ENCODE measurements around the gene HOXD10. TPM values are rescaled to one million over a fixed set of nuclear protein-coding genes. Genes with fewer than 3 reads are reported as not detected.

HOXD10 gene
- total and polyA plus RNA-seq, 2 experiments from 2014 or later, result not detected

- no peaks in the 10 kb centered on the region; the same call in 2 of the 3 replicates for H3K36me3 Mint-ChIP-seq (ENCODE audit: low read depth)
- no peaks in the 10 kb centered on the region for H3K9me2 ChIP-seq (ENCODE audit: insufficient read depth)
- H3K4me1 ChIP-seq (ENCODE audit: insufficient read depth), result peaks cover 44% of the 10 kb centered on the region
- peaks cover 5% of the 10 kb centered on the region; the same call in 1 of the 3 replicates for H3K9me3 Mint-ChIP-seq
- ATAC-seq, result no peak
- peaks cover 63% of the 10 kb centered on the region for H4K20me1 ChIP-seq (replicated peaks; ENCODE audit: insufficient read depth)
- H3K27me3 ChIP-seq (ENCODE audit: insufficient read depth), result peaks cover 100% of the 10 kb centered on the region
- peaks cover 61% of the 10 kb centered on the region for H3F3A ChIP-seq (replicated peaks; ENCODE audit: low read depth)
- H2AFZ ChIP-seq, result no peak overlapping the region
- no peak overlapping the region for H3K27ac ChIP-seq (ENCODE audit: low read depth)
- H3K27ac Mint-ChIP-seq, result no peak overlapping the region
- H3K4me2 ChIP-seq, result no peak overlapping the region
- H3K4me1 Mint-ChIP-seq, result peaks cover 28% of the 10 kb centered on the region
- no peak overlapping the region for H3K4me3 Mint-ChIP-seq
- no peaks in the 10 kb centered on the region for H3K36me3 ChIP-seq (ENCODE audit: insufficient read depth)
- no peak overlapping the region for H3K4me3 ChIP-seq
- peaks cover 95% of the 10 kb centered on the region for H3K27me3 Mint-ChIP-seq (ENCODE audit: insufficient read depth, low read depth, poor library complexity)
- no peaks in the 10 kb centered on the region for H3K79me2 ChIP-seq (replicated peaks; ENCODE audit: insufficient read depth)
- TF ChIP-seq ETS1 (IDR thresholded peaks at IDR 0.05) (no peak), POLR2AphosphoS5 (IDR thresholded peaks at IDR 0.05; ENCODE audit: low read depth) (no peak), ZNF462 (CRISPR knock-in tag; IDR thresholded peaks at IDR 0.05) (no peak)
- no peak for DNase-seq (ENCODE audit: low spot score)
Observed at GRCh38 chr2:176133389-176133788, 16.8 kb downstream of the HOXD10 start.

GRCh38 chr2:176134035-176134434, 17.5 kb downstream of the HOXD10 start:
- Histone ChIP-seq H3K79me2 (replicated peaks; ENCODE audit: insufficient read depth) (no peaks in the 10 kb centered on the region), H3K9me2 (ENCODE audit: insufficient read depth) (no peaks in the 10 kb centered on the region), H3K27ac (ENCODE audit: low read depth) (no peak overlapping the region), H3K27me3 (ENCODE audit: insufficient read depth) (peaks cover 100% of the 10 kb centered on the region), H3F3A (replicated peaks; ENCODE audit: low read depth) (peaks cover 61% of the 10 kb centered on the region), H4K20me1 (replicated peaks; ENCODE audit: insufficient read depth) (peaks cover 69% of the 10 kb centered on the region), H3K4me2 (no peak overlapping the region), H3K4me1 (ENCODE audit: insufficient read depth) (peaks cover 43% of the 10 kb centered on the region), H3K4me3 (no peak overlapping the region), H2AFZ (no peak overlapping the region), H3K36me3 (ENCODE audit: insufficient read depth) (no peaks in the 10 kb centered on the region)
- no peak for ATAC-seq
- H3K4me1 Mint-ChIP-seq, result peaks cover 25% of the 10 kb centered on the region
- H3K27me3 Mint-ChIP-seq (ENCODE audit: insufficient read depth, low read depth, poor library complexity), result peaks cover 95% of the 10 kb centered on the region
- no peak overlapping the region for H3K27ac Mint-ChIP-seq
- H3K9me3 Mint-ChIP-seq, result peaks cover 5% of the 10 kb centered on the region; the same call in 2 of the 3 replicates
- H3K36me3 Mint-ChIP-seq (ENCODE audit: low read depth), result no peaks in the 10 kb centered on the region; the same call in 2 of the 3 replicates
- no peak for DNase-seq (ENCODE audit: low spot score)
- H3K4me3 Mint-ChIP-seq, result no peak overlapping the region
- no peak for TF ChIP-seq EZH2 (IDR thresholded peaks at IDR 0.05; ENCODE audit: low read depth, unreplicated experiment)
- no peak for TF ChIP-seq POLR2AphosphoS5 (IDR thresholded peaks at IDR 0.05; ENCODE audit: low read depth)
- no peak for TF ChIP-seq CTCF (conservative IDR thresholded peaks at IDR 0.05; ENCODE audit: low read depth in 2 of 2)
- no peak for TF ChIP-seq STAT1 (IDR thresholded peaks at IDR 0.05; ENCODE audit: unreplicated experiment)
- TF ChIP-seq ETS1 (IDR thresholded peaks at IDR 0.05), result no peak
- no peak for TF ChIP-seq EZH2phosphoT487 (IDR thresholded peaks at IDR 0.05; ENCODE audit: unreplicated experiment)
- no peak for TF ChIP-seq JUNB (IDR thresholded peaks at IDR 0.05; ENCODE audit: unreplicated experiment)
- TF ChIP-seq ZNF114 (CRISPR knock-in tag; IDR thresholded peaks at IDR 0.05), result no peak
- no peak for TF ChIP-seq CREB1 (CRISPR knock-in tag; IDR thresholded peaks at IDR 0.05; ENCODE audit: low read depth)

Data from GM23338 (cell line).